K562 (cell line): ENCODE measurements around the gene LRP1. TPM values are rescaled to one million over a fixed set of nuclear protein-coding genes. Genes with fewer than 3 reads are reported as not detected.

ENCODE experiments used
- ARID2 ChIP-seq: fragments of 450-650 bp; IDR thresholded peaks from 2 replicates; pipeline ENCODE4 v1.6.1; 2017; ENCODE audit warnings: antibody characterized with exemption, mild to moderate bottlenecking
- CBX1 ChIP-seq: sonication (generic); IDR thresholded peaks from 2 replicates; pipeline ENCODE4 v1.6.1; 2016; ENCODE audit warnings: antibody characterized with exemption, low read depth, mild to moderate bottlenecking
- HDAC3 ChIP-seq: fragments of 450-650 bp; IDR thresholded peaks from 2 replicates; pipeline ENCODE4 v1.6.1; 2018; ENCODE audit warnings: borderline replicate concordance, mild to moderate bottlenecking, moderate library complexity; ENCODE audit not compliant: partially characterized antibody
- KAT7 ChIP-seq: sonication (generic); formaldehyde crosslinking; IDR thresholded peaks from 2 replicates; pipeline ENCODE4 v1.8.0; 2022; ENCODE audit warnings: missing genetic modification reagents, mild to moderate bottlenecking, borderline replicate concordance
- MIER1 ChIP-seq: fragments of 450-650 bp; IDR thresholded peaks from 2 replicates; pipeline ENCODE4 v1.6.1; 2016; ENCODE audit warnings: antibody characterized with exemption, mild to moderate bottlenecking, low read depth
- NBN ChIP-seq: fragments of 450-650 bp; IDR thresholded peaks from 2 replicates; pipeline ENCODE4 v1.6.1; 2016; ENCODE audit warnings: low read depth, mild to moderate bottlenecking
- POLR2B ChIP-seq: fragments of 450-650 bp; IDR thresholded peaks from 2 replicates; pipeline ENCODE4 v1.6.1; 2018; ENCODE audit warnings: low read depth; ENCODE audit not compliant: partially characterized antibody
- RBFOX2 ChIP-seq: fragments of 200-400 bp; formaldehyde crosslinking; IDR thresholded peaks from 2 replicates; pipeline ENCODE4 v1.6.1; 2017; ENCODE audit warnings: low read depth, mild to moderate bottlenecking, low read length, moderate library complexity
- SAFB2 ChIP-seq: fragments of 200-400 bp; formaldehyde crosslinking; IDR thresholded peaks from 2 replicates; pipeline ENCODE4 v1.6.1; 2018; ENCODE audit warnings: borderline replicate concordance, low read length, low read depth, moderate library complexity; ENCODE audit not compliant: severe bottlenecking
- TBP ChIP-seq: optimal IDR thresholded peaks from 2 replicates; pipeline ENCODE3; 2011; ENCODE audit warnings: low read depth, low read length, improper control_type of control experiment
- ZBTB1 ChIP-seq: sonication (generic); formaldehyde crosslinking; IDR thresholded peaks from 2 replicates; pipeline ENCODE4 v1.8.1; 2023; ENCODE audit warnings: missing genetic modification reagents, low read depth, mild to moderate bottlenecking, borderline replicate concordance
- ZC3H8 ChIP-seq: fragments of 450-650 bp; IDR thresholded peaks from 2 replicates; pipeline ENCODE4 v1.6.1; 2017
- ZNF175 ChIP-seq: fragments of 200-800 bp; sonication (Bioruptor generic); IDR thresholded peaks from 2 replicates; pipeline ENCODE4 v1.6.1; 2016; ENCODE audit warnings: low read depth, mild to moderate bottlenecking, missing genetic modification characterization, missing compliant biosample characterization
- ZNF311 ChIP-seq: fragments of 250-450 bp; sonication (Bioruptor Pico); IDR thresholded peaks from 2 replicates; pipeline ENCODE4 v1.4.0; 2020; ENCODE audit warnings: mild to moderate bottlenecking, moderate library complexity
- ZNF584 ChIP-seq: fragments of 200-800 bp; sonication (Bioruptor generic); IDR thresholded peaks from 2 replicates; pipeline ENCODE4 v1.6.1; 2016; ENCODE audit warnings: low read depth, mild to moderate bottlenecking, missing genetic modification characterization, missing compliant biosample characterization
- polyA plus RNA-seq, 8 experiments: library from polyadenylated mRNA; depleted of rRNA in 4 of 8; stranded (reverse) in 5 of 8; unstranded in 3 of 8; fragments of >200 nt; fragmentation: Nextera tagmentation in 2 of 8; fragmentation: Illumina TruSeq in 1 of 8; extraction: Ambion mirVana in 2 of 8; extraction: Trizol in 1 of 8; gene quantifications; 2 replicates each; pipeline versions ENCODE4 v1.2.1 to v1.2.3, GENCODE V29; 2011 to 2014; ENCODE audit warnings: inconsistent platforms in 1 of 8, missing spikeins in 1 of 8
- total RNA-seq, 7 experiments: library from RNA; depleted of rRNA in 6 of 7; stranded (reverse); fragments of >200 nt in 6 of 7; fragmentation: Illumina TruSeq in 2 of 7; extraction: Trizol in 2 of 7; gene quantifications; 2 replicates each; pipeline versions ENCODE4 v1.2.1 to v1.2.3, GENCODE V29; 2011 to 2021; ENCODE audit warnings: low replicate concordance in 1 of 7
- TF ChIP-seq, protein P1 (sequence below), 2 experiments: fragments of 450-650 bp; IDR thresholded peaks; 2 replicates each; pipeline ENCODE4 v1.6.1; 2018; ENCODE audit warnings: mild to moderate bottlenecking in 2 of 2, low read depth in 1 of 2; ENCODE audit not compliant: partially characterized antibody in 2 of 2
- TF ChIP-seq, protein P2 (sequence below): fragments of 150-350 bp; IDR thresholded peaks from 2 replicates; pipeline ENCODE4 v1.6.1; 2014; ENCODE audit warnings: low read depth, mild to moderate bottlenecking, low read length, borderline replicate concordance
- TF ChIP-seq, protein P3 (sequence below): fragments of 450-650 bp; IDR thresholded peaks from 2 replicates; pipeline ENCODE4 v1.6.1; 2016; ENCODE audit warnings: borderline replicate concordance

LRP1 gene
- total and polyA plus RNA-seq, 9 of the 15 experiments (the other 6 are each of a cell fraction or from before 2014, with no cell fraction given) = 0.04 to 0.64 (median 0.19) TPM; not detected in 2

DNA sequence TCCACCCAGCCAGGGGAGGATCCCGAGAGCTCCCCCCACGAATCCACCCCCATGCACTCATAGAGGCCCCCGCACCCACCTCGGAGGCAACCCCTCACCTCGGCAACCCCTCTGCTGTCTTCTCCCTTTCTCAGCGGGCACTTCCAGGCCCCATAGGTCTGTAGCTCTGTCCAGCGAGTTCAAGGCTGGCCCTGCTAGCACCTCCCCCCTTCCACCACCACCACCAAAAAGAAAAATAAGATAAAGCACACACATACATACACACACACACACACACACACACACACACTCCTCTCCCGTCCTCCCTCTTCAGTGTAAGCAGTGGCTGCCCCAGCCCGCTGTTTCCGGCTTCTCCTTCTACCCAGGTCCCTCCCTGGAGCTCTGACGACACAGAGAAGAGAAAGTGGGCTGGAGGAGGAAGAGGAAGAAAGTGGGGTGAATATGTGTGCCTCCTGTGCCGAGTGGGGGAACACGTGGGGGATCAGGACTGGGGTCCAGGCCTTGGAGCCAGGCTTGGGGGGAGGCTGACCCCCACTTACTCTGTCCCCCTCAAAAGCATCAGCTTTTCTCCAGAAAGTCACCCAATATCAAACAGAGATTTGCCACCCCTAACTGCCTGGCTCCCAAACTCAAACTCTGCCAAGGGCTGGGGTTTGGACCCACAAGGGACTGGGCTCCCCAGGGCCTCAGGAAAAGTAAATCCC, 17.1 kb upstream of the LRP1 start, which contains the start of gene STAT6 (continued):
- TF ChIP-seq, protein P1, sequence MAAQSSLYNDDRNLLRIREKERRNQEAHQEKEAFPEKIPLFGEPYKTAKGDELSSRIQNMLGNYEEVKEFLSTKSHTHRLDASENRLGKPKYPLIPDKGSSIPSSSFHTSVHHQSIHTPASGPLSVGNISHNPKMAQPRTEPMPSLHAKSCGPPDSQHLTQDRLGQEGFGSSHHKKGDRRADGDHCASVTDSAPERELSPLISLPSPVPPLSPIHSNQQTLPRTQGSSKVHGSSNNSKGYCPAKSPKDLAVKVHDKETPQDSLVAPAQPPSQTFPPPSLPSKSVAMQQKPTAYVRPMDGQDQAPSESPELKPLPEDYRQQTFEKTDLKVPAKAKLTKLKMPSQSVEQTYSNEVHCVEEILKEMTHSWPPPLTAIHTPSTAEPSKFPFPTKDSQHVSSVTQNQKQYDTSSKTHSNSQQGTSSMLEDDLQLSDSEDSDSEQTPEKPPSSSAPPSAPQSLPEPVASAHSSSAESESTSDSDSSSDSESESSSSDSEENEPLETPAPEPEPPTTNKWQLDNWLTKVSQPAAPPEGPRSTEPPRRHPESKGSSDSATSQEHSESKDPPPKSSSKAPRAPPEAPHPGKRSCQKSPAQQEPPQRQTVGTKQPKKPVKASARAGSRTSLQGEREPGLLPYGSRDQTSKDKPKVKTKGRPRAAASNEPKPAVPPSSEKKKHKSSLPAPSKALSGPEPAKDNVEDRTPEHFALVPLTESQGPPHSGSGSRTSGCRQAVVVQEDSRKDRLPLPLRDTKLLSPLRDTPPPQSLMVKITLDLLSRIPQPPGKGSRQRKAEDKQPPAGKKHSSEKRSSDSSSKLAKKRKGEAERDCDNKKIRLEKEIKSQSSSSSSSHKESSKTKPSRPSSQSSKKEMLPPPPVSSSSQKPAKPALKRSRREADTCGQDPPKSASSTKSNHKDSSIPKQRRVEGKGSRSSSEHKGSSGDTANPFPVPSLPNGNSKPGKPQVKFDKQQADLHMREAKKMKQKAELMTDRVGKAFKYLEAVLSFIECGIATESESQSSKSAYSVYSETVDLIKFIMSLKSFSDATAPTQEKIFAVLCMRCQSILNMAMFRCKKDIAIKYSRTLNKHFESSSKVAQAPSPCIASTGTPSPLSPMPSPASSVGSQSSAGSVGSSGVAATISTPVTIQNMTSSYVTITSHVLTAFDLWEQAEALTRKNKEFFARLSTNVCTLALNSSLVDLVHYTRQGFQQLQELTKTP (IDR thresholded peaks at IDR 0.05; ENCODE audit: low read depth in 1 of 2, partially characterized antibody in 2 of 2) = peak in 1 of 2 experiments; percentile 32
- peak; percentile 86 for TF ChIP-seq POLR2B
- TF ChIP-seq ZNF584 (CRISPR knock-in tag) = no peak
- TF ChIP-seq, protein P2, sequence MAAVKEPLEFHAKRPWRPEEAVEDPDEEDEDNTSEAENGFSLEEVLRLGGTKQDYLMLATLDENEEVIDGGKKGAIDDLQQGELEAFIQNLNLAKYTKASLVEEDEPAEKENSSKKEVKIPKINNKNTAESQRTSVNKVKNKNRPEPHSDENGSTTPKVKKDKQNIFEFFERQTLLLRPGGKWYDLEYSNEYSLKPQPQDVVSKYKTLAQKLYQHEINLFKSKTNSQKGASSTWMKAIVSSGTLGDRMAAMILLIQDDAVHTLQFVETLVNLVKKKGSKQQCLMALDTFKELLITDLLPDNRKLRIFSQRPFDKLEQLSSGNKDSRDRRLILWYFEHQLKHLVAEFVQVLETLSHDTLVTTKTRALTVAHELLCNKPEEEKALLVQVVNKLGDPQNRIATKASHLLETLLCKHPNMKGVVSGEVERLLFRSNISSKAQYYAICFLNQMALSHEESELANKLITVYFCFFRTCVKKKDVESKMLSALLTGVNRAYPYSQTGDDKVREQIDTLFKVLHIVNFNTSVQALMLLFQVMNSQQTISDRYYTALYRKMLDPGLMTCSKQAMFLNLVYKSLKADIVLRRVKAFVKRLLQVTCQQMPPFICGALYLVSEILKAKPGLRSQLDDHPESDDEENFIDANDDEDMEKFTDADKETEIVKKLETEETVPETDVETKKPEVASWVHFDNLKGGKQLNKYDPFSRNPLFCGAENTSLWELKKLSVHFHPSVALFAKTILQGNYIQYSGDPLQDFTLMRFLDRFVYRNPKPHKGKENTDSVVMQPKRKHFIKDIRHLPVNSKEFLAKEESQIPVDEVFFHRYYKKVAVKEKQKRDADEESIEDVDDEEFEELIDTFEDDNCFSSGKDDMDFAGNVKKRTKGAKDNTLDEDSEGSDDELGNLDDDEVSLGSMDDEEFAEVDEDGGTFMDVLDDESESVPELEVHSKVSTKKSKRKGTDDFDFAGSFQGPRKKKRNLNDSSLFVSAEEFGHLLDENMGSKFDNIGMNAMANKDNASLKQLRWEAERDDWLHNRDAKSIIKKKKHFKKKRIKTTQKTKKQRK = no peak
- no peak for TF ChIP-seq TBP
- TF ChIP-seq, protein P3, sequence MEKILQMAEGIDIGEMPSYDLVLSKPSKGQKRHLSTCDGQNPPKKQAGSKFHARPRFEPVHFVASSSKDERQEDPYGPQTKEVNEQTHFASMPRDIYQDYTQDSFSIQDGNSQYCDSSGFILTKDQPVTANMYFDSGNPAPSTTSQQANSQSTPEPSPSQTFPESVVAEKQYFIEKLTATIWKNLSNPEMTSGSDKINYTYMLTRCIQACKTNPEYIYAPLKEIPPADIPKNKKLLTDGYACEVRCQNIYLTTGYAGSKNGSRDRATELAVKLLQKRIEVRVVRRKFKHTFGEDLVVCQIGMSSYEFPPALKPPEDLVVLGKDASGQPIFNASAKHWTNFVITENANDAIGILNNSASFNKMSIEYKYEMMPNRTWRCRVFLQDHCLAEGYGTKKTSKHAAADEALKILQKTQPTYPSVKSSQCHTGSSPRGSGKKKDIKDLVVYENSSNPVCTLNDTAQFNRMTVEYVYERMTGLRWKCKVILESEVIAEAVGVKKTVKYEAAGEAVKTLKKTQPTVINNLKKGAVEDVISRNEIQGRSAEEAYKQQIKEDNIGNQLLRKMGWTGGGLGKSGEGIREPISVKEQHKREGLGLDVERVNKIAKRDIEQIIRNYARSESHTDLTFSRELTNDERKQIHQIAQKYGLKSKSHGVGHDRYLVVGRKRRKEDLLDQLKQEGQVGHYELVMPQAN = peak; percentile 69; the same call in 1 of the 2 replicates
- no peak for TF ChIP-seq HDAC3
- TF ChIP-seq MIER1 = 0 out of 2 replicates have a peak, but pooled peaks have one; percentile 57
- peak; percentile 74; the same call in 1 of the 2 replicates for TF ChIP-seq KAT7 (CRISPR knock-in tag)
- TF ChIP-seq ZBTB1 (CRISPR knock-in tag) = no peak
- peak; percentile 83; the same call in 1 of the 2 replicates for TF ChIP-seq NBN
- TF ChIP-seq ZC3H8 = 0 out of 2 replicates have a peak, but pooled peaks have one; percentile 59
- TF ChIP-seq CBX1 = 0 out of 2 replicates have a peak, but pooled peaks have one; percentile 26
- peak; percentile 62 for TF ChIP-seq RBFOX2
- no peak for TF ChIP-seq SAFB2
- TF ChIP-seq ARID2 = peak; percentile 43; the same call in 1 of the 2 replicates
- TF ChIP-seq ZNF311 (CRISPR knock-in tag) = no peak; the same call in 1 of the 2 replicates
- TF ChIP-seq ZNF175 (CRISPR knock-in tag) = no peak; the same call in 1 of the 2 replicates
